Retinal pigment epithelial cell (primary cell): Measurements from ENCODE around the gene RRBP1.
"Not testable (repeated sequence)": the region's sequence is repeated elsewhere in the genome, so short reads cannot be mapped to it uniquely, and the experiment has no call there.

ENCODE experiments used
- DNase-seq: peaks from one replicate; pipeline ENCODE4 v3.0.0-alpha.2; 2010; ENCODE audit warnings: low read depth
- H3K4me3 ChIP-seq: 2 replicates; pipeline ENCODE4 v1.5.1; 2011; ENCODE audit warnings: mild to moderate bottlenecking, low read length, control low read depth, moderate library complexity
- TF ChIP-seq, protein P1 (sequence below): conservative IDR thresholded peaks from 2 replicates; pipeline ENCODE4 v1.5.1; 2011; ENCODE audit warnings: low read depth, low read length, control low read depth, inconsistent platforms

The RRBP1 gene

DNA sequence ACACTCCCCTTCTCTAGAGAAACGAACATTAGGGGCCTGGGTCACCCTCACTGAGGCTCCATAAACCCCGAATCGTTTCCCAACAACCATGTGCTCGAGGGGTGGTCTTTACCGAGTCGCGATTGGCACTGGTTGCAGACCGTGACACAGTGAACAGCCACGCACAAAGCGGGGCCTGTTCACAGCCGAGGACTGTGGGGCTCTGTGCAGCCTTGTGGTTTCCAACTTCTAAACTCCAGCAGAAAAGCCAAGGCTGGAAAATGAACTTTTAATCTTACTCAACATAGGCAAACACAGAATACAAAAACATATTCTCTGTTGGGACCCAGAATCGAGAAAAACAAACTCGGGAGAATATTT is 19.0 kb downstream of the RRBP1 start:
- TF ChIP-seq, protein P1, sequence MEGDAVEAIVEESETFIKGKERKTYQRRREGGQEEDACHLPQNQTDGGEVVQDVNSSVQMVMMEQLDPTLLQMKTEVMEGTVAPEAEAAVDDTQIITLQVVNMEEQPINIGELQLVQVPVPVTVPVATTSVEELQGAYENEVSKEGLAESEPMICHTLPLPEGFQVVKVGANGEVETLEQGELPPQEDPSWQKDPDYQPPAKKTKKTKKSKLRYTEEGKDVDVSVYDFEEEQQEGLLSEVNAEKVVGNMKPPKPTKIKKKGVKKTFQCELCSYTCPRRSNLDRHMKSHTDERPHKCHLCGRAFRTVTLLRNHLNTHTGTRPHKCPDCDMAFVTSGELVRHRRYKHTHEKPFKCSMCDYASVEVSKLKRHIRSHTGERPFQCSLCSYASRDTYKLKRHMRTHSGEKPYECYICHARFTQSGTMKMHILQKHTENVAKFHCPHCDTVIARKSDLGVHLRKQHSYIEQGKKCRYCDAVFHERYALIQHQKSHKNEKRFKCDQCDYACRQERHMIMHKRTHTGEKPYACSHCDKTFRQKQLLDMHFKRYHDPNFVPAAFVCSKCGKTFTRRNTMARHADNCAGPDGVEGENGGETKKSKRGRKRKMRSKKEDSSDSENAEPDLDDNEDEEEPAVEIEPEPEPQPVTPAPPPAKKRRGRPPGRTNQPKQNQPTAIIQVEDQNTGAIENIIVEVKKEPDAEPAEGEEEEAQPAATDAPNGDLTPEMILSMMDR, result no peak
- no peak for DNase-seq
- H3K4me3 ChIP-seq, result no peak overlapping the region

GRCh38 chr20:17662333-17663039 is 19.6 kb downstream of the RRBP1 start:
- no peak overlapping the region for H3K4me3 ChIP-seq
- no peak for DNase-seq

DNA sequence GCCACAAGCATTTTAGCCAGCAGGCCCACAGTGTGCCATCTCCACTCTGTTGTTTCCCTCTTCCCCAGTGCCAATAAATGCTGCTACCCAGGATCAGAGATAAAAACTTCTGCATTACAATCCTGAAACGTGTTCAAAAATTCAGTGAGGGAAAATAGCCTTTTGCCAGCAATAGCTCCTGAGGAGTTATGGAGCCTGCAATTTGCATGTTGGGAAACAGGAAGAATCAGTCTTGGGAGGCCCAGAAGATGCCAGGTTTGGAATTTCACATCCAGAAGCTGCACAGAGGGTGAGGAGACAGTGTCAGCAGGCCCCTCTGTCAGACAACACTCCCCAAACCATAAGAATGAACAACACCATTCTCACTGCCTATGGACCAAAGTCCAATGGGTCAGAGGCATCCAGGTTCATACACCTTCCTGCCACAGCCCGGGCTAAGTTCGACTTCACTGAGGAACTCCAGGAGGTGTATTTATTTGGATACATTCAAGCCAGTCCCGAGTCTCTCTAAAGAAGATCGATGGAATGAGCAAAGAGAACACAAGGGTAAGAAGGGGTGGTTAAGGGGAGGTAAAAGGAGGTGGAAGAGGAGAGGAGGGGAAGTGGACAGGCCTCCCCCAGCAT is 20.8 kb downstream of the RRBP1 start:
- DNase-seq, result no peak
- TF ChIP-seq, protein P1, result no peak
- no peak overlapping the region for H3K4me3 ChIP-seq

More at GRCh38 chr20:17662333-17663039, 19.6 kb downstream of the RRBP1 start:
- TF ChIP-seq, protein P1, result no peak

DNA sequence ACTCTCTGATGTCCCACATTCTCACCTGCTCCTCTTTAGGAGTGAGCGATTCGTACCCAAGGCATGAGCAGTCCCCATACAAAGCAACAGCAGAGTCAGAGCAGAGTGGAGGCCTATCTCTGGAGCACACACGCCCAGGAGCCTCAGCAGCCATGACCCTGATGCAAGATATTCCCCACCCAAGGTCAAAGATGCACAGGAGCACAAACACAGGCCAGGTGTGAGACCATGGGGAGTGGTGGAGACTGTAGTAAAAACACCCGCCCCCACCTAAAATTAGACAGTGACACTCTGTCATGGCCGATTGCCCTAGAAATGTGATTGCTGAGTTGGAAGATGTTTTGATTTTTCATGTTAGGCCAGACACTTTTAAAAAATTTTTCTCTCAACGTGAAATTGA is 21.4 kb downstream of the RRBP1 start:
- DNase-seq, result no peak
- H3K4me3 ChIP-seq, result no peak overlapping the region
- TF ChIP-seq, protein P1, result no peak

DNA sequence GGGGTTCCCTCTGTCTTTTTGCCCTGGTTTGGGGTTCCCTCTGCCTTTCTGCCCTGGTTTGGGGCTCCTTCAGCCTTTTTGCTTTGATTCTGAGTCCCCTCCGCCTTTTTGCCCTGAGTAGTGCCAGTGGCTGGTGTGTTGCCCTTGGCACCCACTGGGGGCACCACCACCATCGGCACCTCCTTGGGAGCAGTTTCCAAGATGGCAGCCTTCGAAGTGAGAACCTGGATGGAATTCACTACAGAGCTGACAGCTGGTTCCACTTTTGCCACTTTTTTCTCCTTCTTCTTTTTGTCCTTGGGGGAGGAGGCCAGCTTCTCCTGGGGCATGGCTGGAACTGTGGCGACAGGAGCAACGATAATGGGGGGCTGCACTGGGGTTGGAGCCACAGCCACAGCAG is 22.2 kb downstream of the RRBP1 start:
- TF ChIP-seq, protein P1, result no peak
- no peak overlapping the region for H3K4me3 ChIP-seq
- no peak for DNase-seq

DNA sequence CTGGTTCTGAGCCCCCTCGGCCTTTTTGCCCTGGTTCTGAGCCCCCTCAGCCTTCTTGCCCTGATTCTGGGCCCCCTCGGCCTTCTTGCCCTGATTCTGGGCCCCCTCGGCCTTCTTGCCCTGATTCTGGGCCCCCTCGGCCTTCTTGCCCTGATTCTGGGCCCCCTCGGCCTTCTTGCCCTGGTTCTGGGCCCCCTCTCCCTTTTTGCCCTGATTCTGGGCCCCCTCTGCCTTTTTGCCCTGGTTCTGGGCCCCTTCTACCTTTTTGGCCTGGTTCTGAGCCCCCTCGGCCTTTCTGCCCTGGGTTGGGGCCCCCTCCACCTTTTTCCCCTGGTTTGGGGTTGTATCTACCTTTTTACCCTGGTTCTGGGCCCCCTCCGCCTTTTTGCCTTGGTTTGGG is 22.7 kb downstream of the RRBP1 start:
- H3K4me3 ChIP-seq, DNase-seq: not testable (repeated sequence)

DNA sequence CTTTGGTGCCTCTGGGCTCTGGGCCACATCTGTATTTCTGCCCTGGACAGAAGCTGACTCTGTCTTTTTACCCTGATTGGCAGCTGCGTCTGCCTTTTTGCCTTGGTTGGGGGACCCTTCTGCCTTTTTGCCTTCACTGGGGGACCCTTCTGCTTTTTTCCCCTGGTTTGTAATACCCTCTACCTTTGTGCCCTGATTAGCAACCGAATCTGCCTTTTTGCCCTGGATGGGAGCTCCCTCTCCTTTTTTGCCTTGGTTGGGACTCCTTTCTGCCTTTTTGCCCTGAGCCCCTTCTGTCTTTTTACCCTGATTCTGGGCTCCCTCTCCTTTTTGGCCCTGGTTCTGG is 23.4 kb downstream of the RRBP1 start:
- TF ChIP-seq, protein P1, result no peak
- H3K4me3 ChIP-seq, result no peak overlapping the region
- DNase-seq, result no peak
